OCI-LY7 (cell line): ENCODE measurements around the gene YTHDF1.

Source experiments
- CTCF ChIP-seq: fragments of 200-600 bp; sonication (generic); conservative IDR thresholded peaks from 2 replicates; pipeline ENCODE4 v1.5.1; 2014; ENCODE audit warnings: mild to moderate bottlenecking, antibody characterized with exemption, low read length, moderate library complexity, mixed read lengths
- EZH2phosphoT487 ChIP-seq: fragments of 200-600 bp; sonication (generic); IDR thresholded peaks from 2 replicates; pipeline ENCODE4 v1.6.1; 2018; ENCODE audit warnings: low read depth, borderline replicate concordance, mild to moderate bottlenecking, mixed run types, antibody characterized with exemption, low read length, moderate library complexity, mixed read lengths

- TF ChIP-seq CTCF (no peak), EZH2phosphoT487 (no peak)
These were observed 30.6 kb downstream of the YTHDF1 start for GRCh38 chr20:63185215-63185796.
